IPS-NIHi7 (cell line): ENCODE data around the gene SEPTIN11.

Experiments used
- DNase-seq: peaks from one replicate; pipeline ENCODE4 v3.0.0; 2012; ENCODE audit warnings: mixed read lengths; ENCODE audit errors: extremely low spot score

SEPTIN11 gene

GRCh38 chr4:76949276-76950051 is at the start of gene SEPTIN11:
Gene SEPTIN11 (plus strand): TSS chr4:76949752. CDS start chr4:76949904, 152 bp downstream.
- DNase-seq = peak; percentile 91

GRCh38 chr4:76902233-76902890 is 47.2 kb upstream of the SEPTIN11 start:
- DNase-seq = no peak

- DNase-seq = no peak
Observed at GRCh38 chr4:76904646-76905190, 44.8 kb upstream of the SEPTIN11 start.

GRCh38 chr4:76905521-76905920 is 44.0 kb upstream of the SEPTIN11 start:
- DNase-seq = no peak

GRCh38 chr4:76909711-76910110 is 39.8 kb upstream of the SEPTIN11 start:
- no peak for DNase-seq

- no peak for DNase-seq
Observed at GRCh38 chr4:76920715-76921114, 28.8 kb upstream of the SEPTIN11 start.

GRCh38 chr4:76923619-76924357 is 25.8 kb upstream of the SEPTIN11 start:
- DNase-seq = no peak

GRCh38 chr4:76926841-76927240 is 22.7 kb upstream of the SEPTIN11 start:
- DNase-seq = no peak

GRCh38 chr4:76930685-76931084 is 18.9 kb upstream of the SEPTIN11 start:
- DNase-seq = no peak

GRCh38 chr4:76931087-76931486 is 18.5 kb upstream of the SEPTIN11 start:
- DNase-seq = no peak

- DNase-seq = no peak
Observed at GRCh38 chr4:76931576-76932276, 17.8 kb upstream of the SEPTIN11 start.

- DNase-seq = no peak
Observed at GRCh38 chr4:76939184-76939583, 10.4 kb upstream of the SEPTIN11 start.

- DNase-seq = no peak
Observed at GRCh38 chr4:76943129-76943620, 6.4 kb upstream of the SEPTIN11 start.

GRCh38 chr4:76943790-76944189 is 5.8 kb upstream of the SEPTIN11 start:
- no peak for DNase-seq

- DNase-seq = peak; percentile 18
Observed at GRCh38 chr4:76947369-76947768, 2.2 kb upstream of the SEPTIN11 start.

- peak; percentile 75 for DNase-seq
Observed at GRCh38 chr4:76948443-76949275, 893 bp upstream of the SEPTIN11 start.

- peak; percentile 29 for DNase-seq
Observed at GRCh38 chr4:76950052-76950955, 752 bp downstream of the SEPTIN11 start.

- peak; percentile 49 for DNase-seq
Observed at GRCh38 chr4:76950956-76951671, 1.6 kb downstream of the SEPTIN11 start.

- no peak for DNase-seq
Observed at GRCh38 chr4:76951672-76952010, 2.1 kb downstream of the SEPTIN11 start.
